Activated naive CD4-positive, alpha-beta T cell treated with anti-CD3 and anti-CD28 coated beads, Interleukin-2, amount 50 U/mL, for 16 hours (primary cell): ENCODE results near the gene PITPNC1.

ENCODE experiments used
- DNase-seq: peaks from one replicate; pipeline ENCODE4 v3.0.0-alpha.2; 2020

The PITPNC1 gene

GRCh38 chr17:67519801-67520251 is 142.7 kb downstream of the PITPNC1 start:
- no peak for DNase-seq

- DNase-seq = no peak
Measured at GRCh38 chr17:67520252-67520906, 143.3 kb downstream of the PITPNC1 start.

DNA sequence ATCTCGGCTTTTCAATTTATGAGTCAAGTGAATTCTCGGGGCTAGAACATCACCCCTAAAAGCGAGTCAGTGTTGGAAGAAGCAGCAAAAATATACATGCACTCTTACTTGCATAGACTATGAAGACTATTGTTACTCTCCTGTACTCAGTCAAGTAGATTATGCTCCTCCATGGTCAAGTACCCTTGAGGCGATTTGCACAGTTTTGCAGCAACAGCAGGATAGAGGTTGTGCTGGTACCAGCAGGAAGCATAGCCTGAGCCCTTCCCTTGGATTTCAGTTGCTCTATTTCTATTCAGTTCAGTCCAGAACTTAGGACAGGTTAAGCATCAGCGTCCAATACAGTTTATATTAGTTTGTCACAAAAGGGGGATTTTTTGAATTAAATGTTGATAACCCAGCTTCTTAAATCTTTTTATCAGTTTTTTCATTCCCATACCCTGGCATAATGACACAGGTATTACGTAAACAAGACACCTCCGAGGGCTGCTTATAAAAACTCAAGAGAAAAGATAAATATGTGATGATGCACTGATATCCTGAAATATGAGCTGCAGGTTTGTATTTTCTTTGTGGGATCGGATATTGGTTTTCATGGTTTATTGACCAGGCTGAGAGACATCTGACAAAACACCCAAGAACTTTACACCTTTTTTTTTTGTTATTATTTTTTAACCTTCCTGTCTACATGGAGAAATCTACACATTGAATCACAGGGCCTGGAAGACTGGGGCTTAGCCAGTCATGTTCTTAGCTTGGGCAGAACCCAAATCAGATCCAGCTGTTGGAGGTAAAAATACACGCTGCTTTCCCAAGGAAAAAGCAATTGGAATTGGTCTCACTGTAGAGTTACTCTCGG is 144.1 kb downstream of the PITPNC1 start:
- no peak for DNase-seq

DNA sequence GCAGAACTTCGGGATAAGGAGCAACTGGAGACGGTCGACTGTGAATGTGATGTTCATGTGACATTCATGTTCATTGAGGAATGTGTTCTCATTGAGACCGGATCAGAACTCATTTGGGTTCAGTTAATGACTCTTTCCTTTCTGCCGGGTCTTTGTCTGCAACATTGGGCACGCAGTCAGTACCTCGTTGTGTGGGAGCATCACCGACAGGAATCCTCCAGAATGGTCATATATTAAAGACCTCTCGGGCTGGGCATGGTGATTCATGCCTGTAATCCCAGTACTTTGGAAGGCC is 144.6 kb downstream of the PITPNC1 start:
- no peak for DNase-seq

DNA sequence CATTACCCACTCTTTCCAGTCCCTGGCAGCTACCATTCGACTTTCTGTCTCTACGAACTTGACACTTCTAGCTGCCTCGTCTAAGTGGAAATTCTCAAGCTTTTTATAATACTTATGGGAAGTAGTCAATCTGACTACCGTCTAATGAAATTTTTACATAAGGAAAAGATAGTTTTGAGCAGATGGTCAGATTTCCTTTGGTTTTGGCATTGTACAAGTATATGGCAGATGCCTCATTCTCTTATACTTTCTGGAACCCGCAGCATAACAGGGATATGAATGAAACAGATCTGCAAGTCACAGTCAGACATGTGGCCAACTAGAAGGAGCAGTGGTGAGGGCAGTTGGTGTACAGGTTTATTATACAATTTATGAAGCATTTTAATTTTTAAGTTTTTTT is 146.0 kb downstream of the PITPNC1 start:
- no peak for DNase-seq

DNA sequence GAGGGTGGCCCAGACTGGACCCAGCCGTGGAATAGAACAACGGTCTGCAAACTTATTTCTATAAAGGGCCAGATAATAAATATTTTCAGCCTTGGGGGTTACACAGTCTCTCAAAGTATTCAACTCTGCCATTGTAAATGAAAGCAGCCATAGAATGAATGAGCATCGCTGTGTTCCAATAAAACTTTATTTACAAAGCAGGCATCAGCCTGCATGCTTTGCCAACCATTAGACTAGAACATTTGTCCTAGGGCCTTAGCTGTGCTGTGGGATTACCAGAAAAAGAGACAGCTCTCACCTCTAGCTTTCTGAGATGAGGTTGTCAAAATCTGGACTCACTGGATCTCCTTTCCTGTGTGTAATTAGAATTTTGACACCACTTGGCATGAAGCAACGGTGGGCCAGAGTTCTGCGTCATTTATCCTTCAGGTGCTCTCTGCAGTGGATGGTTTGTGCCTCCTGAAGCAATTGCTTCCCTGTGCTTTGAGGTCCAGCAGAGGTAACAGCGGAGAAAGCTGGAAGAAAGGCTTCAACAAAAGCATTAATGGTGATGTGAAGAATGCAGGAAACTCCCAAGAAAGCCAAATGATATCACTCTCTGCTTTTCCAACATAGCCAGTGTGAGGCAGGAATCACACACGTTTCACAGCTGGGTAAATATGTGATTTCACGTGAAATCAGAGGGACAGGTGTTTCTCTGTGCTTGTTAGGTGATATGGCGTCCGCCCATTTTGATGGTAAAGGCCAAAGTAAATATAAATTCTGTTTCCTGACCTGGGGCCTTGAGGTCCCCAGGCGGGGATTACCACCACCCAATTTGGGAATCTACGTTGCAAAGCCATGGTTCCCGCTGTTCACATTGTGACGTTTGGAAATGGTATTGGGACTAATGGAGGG is 148.4 kb downstream of the PITPNC1 start:
- DNase-seq = no peak

DNA sequence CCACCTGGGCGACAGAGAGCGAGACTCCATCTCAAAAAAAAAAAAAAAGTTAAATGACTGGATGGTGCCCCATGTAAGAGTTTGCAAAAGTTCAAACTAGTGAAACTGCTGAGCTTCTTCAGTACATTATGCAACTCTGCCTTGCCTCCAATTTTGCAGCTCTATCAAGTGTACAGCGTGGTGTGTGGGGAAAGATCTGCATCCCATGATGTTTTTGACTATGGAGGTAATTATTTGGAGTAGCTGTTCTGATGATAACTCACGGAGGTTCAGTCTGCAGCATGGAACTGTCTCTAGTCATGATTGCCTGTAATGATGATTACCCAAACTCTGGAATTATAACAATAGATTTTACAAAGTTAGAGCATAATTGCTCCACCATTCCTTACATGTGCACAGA is 149.6 kb downstream of the PITPNC1 start:
- DNase-seq = no peak

DNA sequence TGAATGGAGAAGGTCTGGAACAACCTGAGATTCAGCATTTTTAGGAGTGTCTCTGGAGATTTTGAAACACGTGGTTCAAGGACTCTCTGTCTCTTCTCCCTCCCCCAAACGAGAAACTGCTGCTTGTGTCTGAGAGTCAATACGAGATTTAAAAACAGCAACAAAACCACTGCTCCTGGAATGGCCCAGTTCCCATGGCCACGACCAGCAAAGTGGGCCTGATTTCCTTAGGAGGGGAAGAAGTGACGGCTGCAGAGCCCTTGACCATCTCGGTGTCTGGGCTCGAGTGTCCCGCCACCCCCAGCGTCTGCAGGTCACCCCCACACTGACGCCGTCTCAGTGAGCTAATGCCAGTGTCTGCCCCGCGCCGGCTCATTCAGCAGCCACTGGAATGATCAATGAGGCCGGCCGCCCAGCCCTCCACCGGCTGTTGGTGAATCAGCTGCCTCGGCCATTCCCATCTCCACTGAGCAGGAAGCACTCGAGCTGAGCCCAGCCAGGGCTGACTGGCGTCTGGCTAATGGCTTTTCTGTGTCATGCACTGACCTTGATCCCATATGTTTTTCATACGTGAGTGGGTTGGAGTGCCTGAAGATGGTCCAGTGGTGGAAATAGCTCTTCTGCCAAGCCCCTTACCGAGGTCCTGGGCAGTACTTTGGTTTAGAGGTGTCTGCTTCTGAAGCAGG is 151.8 kb downstream of the PITPNC1 start:
- no peak for DNase-seq

DNA sequence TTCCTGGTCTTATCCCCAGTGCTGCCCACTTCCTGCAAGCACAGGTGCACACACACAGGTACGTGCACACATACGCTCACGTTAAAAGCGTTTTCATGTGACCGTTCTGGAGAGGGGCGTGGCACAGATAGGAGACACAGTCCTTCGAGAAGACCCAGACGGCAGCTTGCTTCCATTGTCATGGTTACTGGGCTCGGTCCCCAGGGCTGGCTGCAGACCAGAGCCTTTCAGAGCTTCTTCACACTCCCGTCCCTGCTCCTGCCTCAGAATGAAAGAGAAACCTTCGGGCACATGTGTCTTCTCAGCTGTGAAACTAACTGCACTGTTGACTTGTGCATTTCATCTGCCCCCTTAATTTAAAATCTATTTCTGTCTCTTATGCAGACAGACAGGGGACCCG is 154.2 kb downstream of the PITPNC1 start:
- no peak for DNase-seq

GRCh38 chr17:67532326-67532871 is 155.3 kb downstream of the PITPNC1 start:
- no peak for DNase-seq

DNA sequence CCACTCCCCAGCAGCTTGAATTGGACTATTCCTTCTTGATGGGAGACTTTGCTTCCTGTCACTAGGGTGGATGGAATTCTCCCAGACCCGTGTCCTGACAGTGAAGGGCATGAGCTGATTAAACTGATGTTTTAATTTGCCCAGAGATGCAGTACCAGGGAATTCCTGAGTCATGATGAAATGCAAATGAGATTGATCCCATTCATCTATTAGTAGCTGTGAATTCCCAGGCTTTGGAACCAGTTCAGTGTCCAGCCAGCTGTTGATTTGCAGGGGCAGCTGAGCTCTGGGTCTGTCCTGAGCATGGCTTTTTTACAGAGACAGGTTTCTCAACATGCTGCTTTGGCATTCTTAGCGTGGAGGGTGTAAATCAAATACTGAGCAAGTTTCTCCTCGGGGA is 157.9 kb downstream of the PITPNC1 start:
- no peak for DNase-seq

GRCh38 chr17:67542219-67543114 is 165.4 kb downstream of the PITPNC1 start:
- peak; percentile 35 for DNase-seq

- no peak for DNase-seq
Measured at GRCh38 chr17:67544364-67544955, 167.4 kb downstream of the PITPNC1 start.

- DNase-seq = no peak
Measured at GRCh38 chr17:67546578-67547527, 169.8 kb downstream of the PITPNC1 start.

- DNase-seq = no peak
Measured at GRCh38 chr17:67548693-67549092, 171.6 kb downstream of the PITPNC1 start.

- no peak for DNase-seq
Measured at GRCh38 chr17:67549820-67550219, 172.7 kb downstream of the PITPNC1 start.

GRCh38 chr17:67554634-67555033 is 177.6 kb downstream of the PITPNC1 start:
- DNase-seq = no peak

GRCh38 chr17:67555855-67556254 is 178.8 kb downstream of the PITPNC1 start:
- DNase-seq = no peak

DNA sequence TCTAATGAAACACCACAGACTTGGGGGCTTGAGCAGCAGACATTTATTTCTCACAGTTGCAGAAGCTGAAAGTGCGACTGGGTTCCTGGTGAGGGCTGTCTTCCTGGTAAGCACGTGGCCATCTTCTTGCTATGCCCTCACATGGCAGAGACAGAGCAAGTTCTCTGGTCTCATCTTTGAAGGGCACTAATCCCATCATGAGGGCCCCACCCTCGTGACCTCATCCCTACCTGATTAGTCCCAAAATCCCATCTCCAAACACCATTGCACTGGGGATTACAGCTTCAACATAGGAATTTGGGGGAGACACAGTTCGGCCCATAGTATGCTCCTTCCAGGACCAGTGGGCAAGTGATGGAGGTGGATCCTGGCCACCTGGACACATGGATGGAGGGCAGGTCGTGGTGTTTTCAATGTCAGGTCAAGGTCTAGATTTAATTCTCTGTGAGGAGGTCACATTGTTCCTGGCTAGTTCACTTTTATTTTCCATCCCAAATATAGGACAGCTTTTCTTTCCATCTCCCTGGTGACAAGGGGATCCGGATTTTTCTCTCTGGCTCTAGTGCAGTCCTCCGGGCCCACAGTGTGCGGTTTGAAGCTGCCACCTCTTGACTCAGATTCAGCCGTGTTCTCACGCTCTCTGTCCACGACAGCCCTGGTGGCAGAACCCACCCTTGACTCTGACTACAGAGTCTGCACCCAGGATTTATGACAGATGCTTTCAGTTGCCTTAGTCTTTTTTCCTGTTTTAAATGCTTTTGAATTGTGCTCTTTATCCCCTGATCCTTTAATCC is 180.2 kb downstream of the PITPNC1 start:
- DNase-seq = no peak
